ENCODE measurements around the gene RIIAD1. TPM values are rescaled to one million over a fixed set of nuclear protein-coding genes. Genes with fewer than 3 reads are reported as not detected.

RIIAD1 gene
- total RNA-seq, 1 donor from 2014 or later = not detected

- H3K36me3 ChIP-seq (ENCODE audit: control insufficient read depth in 3 of 3, insufficient read depth in 3 of 3, low read length in 3 of 3) = peaks cover 10 to 51% (median 48%) of the 10 kb centered on the region in 3 donors
- H3K27me3 ChIP-seq (ENCODE audit: control insufficient read depth in 3 of 3, insufficient read depth in 3 of 3, low read length in 3 of 3) = no peaks in the 10 kb centered on the region
- no peaks in the 10 kb centered on the region for H3K9me3 ChIP-seq (ENCODE audit: control insufficient read depth in 3 of 3, low read length in 3 of 3)
- H3K4me1 ChIP-seq (ENCODE audit: control insufficient read depth in 3 of 3, insufficient read depth in 3 of 3, low read length in 3 of 3) = no peaks in the 10 kb centered on the region
- no peak overlapping the region for H3K4me3 ChIP-seq (ENCODE audit: low read length in 3 of 3)
- H3K27ac ChIP-seq (ENCODE audit: low read depth, low read length) = no peak overlapping the region
- H3K9ac ChIP-seq (ENCODE audit: low read depth in 1 of 3, low read length in 3 of 3) = no peak overlapping the region
Observed at GRCh38 chr1:151776665-151777062, 55.3 kb downstream of the RIIAD1 start.

- Histone ChIP-seq H3K27ac (ENCODE audit: low read depth, low read length) (no peak overlapping the region), H3K9me3 (ENCODE audit: control insufficient read depth in 3 of 3, low read length in 3 of 3) (no peaks in the 10 kb centered on the region), H3K9ac (ENCODE audit: low read depth in 1 of 3, low read length in 3 of 3) (no peak overlapping the region), H3K4me1 (ENCODE audit: control insufficient read depth in 3 of 3, insufficient read depth in 3 of 3, low read length in 3 of 3) (no peaks in the 10 kb centered on the region), H3K27me3 (ENCODE audit: control insufficient read depth in 3 of 3, insufficient read depth in 3 of 3, low read length in 3 of 3) (no peaks in the 10 kb centered on the region), H3K4me3 (ENCODE audit: low read length in 3 of 3) (no peak overlapping the region), H3K36me3 (ENCODE audit: control insufficient read depth in 3 of 3, insufficient read depth in 3 of 3, low read length in 3 of 3) (peaks cover 10 to 52% (median 52%) of the 10 kb centered on the region in 3 donors)
Observed at GRCh38 chr1:151777317-151777716, 56.0 kb downstream of the RIIAD1 start.

Small RNA genes lying within 50 kb of the gene (small RNA-seq; reads per million reads assigned to genes)
- not detected for gene RNU6-662P

Other genes starting within 250 kb of the RIIAD1 start
- gene CGN, start 210.1 kb upstream of the RIIAD1 start, total RNA-seq = 0.52 TPM
- 6.8 TPM for gene TUFT1, start 181.2 kb upstream of the RIIAD1 start, total RNA-seq
- gene SNX27, start 109.5 kb upstream of the RIIAD1 start, total RNA-seq = 36.0 TPM
- gene CELF3, start 4.7 kb upstream of the RIIAD1 start, total RNA-seq = under 0.01 TPM
- 90.3 TPM for gene MRPL9, start 42.0 kb downstream of the RIIAD1 start, total RNA-seq
- gene TDRKH, start 69.0 kb downstream of the RIIAD1 start, total RNA-seq = 4.7 TPM
- gene LINGO4, start 83.9 kb downstream of the RIIAD1 start, total RNA-seq = under 0.01 TPM
- gene RORC, start 110.3 kb downstream of the RIIAD1 start, total RNA-seq = 8.9 TPM
- gene C2CD4D, start 118.3 kb downstream of the RIIAD1 start, total RNA-seq = not detected
- gene THEM5, start 132.2 kb downstream of the RIIAD1 start, total RNA-seq = not detected
- gene THEM4, start 188.0 kb downstream of the RIIAD1 start, total RNA-seq = 8.4 TPM